GM18873 (cell line): ENCODE results near the gene ZNF362.
"Not testable (repeated sequence)": the region's sequence is repeated elsewhere in the genome, so short reads cannot be mapped to it uniquely, and the experiment has no call there.

Source experiments
- ATAC-seq: cut with Tn5 transposase; IDR thresholded peaks from one replicate; pipeline ENCODE4 v1.9.1; 2021; ENCODE audit warnings: mild to moderate bottlenecking, moderate library complexity, moderate number of reproducible peaks; ENCODE audit not compliant: unreplicated experiment, low FRiP score

The ZNF362 gene, protein sequence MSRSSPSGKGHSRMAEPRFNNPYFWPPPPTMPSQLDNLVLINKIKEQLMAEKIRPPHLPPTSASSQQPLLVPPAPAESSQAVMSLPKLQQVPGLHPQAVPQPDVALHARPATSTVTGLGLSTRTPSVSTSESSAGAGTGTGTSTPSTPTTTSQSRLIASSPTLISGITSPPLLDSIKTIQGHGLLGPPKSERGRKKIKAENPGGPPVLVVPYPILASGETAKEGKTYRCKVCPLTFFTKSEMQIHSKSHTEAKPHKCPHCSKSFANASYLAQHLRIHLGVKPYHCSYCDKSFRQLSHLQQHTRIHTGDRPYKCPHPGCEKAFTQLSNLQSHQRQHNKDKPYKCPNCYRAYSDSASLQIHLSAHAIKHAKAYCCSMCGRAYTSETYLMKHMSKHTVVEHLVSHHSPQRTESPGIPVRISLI

GRCh38 chr1:33256471-33257206 lies at the start of gene ZNF362:
TSS of gene ZNF362 (plus strand) at chr1:33256492. CDS start at chr1:33270575, 14,083 bp downstream.
- no peak for ATAC-seq

GRCh38 chr1:33211972-33212371 lies 44.3 kb upstream of the ZNF362 start:
- ATAC-seq = no peak

- ATAC-seq = no peak
Measured at GRCh38 chr1:33219886-33220661, 36.2 kb upstream of the ZNF362 start.

- no peak for ATAC-seq
Measured at GRCh38 chr1:33220676-33221384, 35.5 kb upstream of the ZNF362 start.

DNA sequence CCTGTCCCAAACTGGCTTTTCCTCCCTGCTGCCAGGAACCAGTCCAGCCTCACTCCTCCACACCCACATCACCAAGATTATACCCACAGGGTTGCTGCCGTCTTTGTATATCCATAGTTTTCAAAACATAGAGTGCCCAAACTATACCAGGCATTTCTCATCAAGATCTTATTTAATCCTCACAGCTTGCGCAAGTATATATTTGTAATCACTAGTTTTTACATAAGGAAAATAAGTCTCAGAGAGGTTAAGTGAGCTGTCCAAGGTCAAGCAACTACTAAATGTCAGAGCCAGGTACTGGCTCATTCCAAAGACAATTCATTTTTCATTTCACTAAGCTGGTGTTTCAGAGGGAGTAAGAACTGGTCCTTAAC lies 34.9 kb upstream of the ZNF362 start:
- ATAC-seq = no peak

DNA sequence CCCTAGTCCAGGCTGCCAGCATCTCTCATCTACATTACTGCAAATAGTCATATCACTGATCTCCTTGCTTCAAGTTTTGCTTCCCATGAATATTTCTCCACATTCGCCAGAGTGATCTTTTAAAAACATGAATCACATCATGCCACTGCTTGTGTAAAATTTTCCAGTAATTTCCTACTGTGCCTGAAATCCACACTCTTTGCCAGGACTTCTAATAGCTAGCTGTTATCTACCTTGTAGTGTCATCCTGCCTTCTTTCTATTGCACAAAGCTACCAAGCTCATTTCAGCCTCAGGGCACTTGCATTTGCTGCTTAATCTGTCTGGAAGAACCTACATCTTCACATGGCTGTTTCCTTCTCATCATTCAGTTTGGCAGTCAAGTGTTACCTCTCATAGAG lies 33.9 kb upstream of the ZNF362 start:
- no peak for ATAC-seq

DNA sequence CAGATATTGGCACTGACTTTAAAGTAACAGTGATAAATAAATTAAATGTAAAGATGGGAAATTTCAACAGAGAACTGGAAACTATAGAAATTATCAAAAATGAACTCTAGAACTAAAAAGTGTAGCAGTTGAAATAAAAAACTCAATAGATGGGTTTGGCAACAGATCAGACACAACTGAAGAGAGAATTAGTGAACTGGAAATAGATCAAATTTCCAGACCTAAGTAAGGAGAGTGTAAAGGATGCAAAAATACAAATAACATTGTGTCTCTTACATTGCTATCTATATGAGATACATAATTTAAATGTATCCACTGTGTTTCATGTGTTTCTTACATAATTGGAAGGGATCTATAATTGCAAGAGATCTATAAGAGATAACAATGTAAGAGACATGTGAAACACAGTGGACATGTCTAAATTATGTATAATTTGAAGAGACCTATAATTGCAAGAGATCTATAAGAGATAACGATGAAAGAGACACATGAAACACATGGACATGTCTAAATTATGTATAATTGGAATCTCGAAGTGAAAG lies 32.1 kb upstream of the ZNF362 start:
- ATAC-seq = no peak

- ATAC-seq = no peak
Measured at GRCh38 chr1:33225586-33225985, 30.7 kb upstream of the ZNF362 start.

GRCh38 chr1:33228935-33229487 lies 27.3 kb upstream of the ZNF362 start:
- no peak for ATAC-seq

- ATAC-seq = no peak
Measured at GRCh38 chr1:33231166-33231565, 25.1 kb upstream of the ZNF362 start.

DNA sequence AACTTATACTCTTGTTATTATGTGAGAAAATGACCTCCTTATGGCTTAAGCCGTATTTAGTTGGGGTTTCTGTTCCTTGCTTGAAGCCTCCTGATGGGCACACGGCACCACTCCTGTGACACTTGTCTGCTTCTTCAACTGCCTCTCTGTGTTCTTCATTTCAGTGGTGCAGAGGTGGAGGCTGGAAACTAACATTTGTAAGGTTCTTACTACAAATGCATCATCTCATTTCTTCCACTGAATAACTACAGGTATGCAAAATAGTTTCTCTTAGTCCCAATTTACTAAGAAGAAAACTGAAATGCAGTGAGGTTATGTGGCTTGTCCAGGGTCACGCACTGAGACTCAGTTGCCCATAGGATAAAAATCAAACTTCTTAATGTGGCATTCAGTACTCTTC lies 23.6 kb upstream of the ZNF362 start:
- no peak for ATAC-seq

DNA sequence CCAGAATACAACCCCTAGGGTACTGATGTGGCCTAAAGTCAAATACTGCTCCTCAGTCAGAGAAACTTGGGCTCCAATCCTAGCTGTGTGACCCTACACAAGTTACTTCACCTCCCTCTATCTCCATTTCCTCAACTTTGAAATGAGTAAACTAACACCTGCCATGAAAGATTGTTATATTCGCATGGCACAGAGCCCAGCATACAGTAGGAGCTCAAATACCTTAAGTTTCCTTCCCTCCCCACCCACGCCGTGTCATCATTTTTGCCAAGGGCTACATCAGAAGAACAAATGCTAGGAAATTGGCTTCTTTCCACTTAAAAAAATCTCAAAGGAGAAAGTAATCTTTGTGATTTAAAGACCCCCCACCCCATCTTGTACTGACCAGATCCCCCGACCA lies 22.2 kb upstream of the ZNF362 start:
- no peak for ATAC-seq

DNA sequence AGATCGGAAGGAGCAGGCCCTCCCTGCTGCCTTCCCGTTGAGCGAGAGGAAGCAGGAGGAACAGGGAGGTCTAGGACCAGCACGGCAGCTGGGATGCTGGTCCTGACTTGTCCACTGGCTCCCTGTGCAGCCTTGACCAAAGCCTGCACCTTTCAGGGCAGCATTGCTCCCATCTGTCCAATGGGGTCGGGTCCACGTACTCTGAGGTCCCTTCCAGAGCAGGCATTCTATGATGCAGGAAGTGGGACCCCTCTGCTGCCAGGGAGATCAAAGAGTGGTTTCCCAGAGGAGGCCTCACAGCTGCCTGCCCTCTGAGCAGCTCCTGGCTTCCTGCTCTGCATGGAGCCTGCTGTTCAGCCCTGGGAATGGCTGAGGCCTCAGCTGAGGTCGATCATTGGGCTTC lies 21.7 kb upstream of the ZNF362 start:
- ATAC-seq = no peak

DNA sequence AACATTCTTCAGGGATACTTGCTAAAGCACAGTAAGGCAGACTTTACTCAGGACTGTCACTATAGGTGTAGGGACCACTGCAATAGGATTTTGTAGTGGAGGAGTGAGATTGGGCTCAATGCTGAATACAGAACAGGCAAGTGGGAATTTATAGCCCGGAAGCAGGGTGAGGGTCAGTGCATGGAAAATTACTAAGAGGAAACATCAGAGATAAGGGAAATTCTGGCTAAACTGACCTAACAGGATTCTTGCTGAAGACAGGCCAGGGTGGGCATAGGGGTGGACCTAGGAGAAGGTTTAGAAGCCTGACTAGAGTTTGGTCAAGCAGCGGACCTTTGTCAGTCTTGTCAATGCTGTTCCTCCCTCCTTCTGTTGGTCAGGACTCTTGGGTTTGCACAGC lies 20.8 kb upstream of the ZNF362 start:
- ATAC-seq = no peak

DNA sequence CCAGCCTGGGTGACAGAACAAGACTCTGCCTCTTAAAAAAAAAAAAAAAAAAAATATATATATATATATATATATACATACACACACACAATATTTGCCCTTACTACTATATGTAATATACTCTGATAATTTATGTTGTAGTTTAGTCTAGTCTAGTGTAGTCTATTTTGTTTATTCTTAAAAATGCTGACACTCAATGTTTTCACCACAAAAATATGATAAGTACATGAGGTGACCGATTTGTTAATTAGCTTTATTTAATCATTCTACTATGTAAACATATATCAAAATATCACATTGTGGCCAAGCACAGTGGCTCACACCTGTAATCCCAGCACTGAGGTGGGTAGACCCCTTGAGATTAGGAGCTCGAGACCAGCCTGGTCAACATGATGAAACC lies 19.8 kb upstream of the ZNF362 start:
- ATAC-seq = no peak

DNA sequence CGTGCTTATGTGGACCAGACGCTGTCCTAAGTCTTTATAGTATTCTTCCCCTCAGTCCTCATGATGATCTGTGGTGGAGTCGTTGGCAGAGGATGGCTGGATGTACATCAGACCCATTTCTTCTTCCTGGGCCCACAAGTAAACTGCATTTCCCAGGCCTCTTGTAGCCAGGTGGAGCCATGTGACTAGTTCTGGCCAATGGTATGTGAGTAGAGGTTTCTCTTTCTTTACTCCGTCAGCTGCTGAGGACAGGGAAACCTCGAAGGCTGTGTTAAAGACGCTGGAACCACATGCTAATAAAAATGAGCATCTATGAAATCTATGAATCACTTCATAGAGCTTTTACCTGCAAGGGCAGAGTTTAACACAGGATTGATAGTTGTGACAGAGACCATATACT lies 18.7 kb upstream of the ZNF362 start:
- ATAC-seq = no peak

GRCh38 chr1:33238194-33238724 lies 18.0 kb upstream of the ZNF362 start:
- not testable (repeated sequence) for ATAC-seq

- ATAC-seq = not testable (repeated sequence)
Measured at GRCh38 chr1:33239410-33239809, 16.9 kb upstream of the ZNF362 start.

GRCh38 chr1:33241866-33242265 lies 14.4 kb upstream of the ZNF362 start:
- ATAC-seq = no peak

- no peak for ATAC-seq
Measured at GRCh38 chr1:33242652-33243051, 13.6 kb upstream of the ZNF362 start.
